ENCODE results near the gene TRMT11. TPM values are rescaled to one million over a fixed set of nuclear protein-coding genes. Genes with fewer than 3 reads are reported as not detected.
A peak's percentile ranks its signal among the peaks of the same experiment; 100 is the strongest.

Gene TRMT11
- total RNA-seq, 4 donors from 2014 or later, result 23.6 to 152 (median 28.9) TPM

DNA sequence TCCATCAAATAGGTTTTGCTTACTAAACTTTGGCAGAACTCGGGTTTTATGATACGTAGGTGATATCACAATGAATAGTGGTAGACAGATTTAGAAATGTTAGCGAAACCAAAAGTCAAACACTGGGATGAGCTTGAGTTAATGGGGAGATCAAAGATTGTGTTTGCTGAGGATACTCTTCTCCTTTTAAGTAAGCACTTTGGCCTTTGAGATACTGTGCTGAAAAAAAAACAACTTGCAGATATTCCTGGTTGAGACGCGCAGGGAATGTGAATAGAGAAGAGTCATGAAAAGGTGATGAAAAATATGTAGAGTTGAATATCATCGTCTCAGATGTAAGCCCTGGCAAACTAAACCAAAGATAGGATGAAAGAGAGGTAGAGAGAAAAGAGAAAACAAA lies 48.3 kb downstream of the TRMT11 start:
- Histone ChIP-seq H3K36me3 (peaks cover 0 to 18% (median 2%) of the 10 kb centered on the region in 4 donors), H3K4me1 (peaks cover 0 to 10% (median 2%) of the 10 kb centered on the region in 4 donors), H3K4me3 (no peak overlapping the region), H3K27ac (no peak overlapping the region), H3K9me3 (no peaks in the 10 kb centered on the region), H3K27me3 (no peaks in the 10 kb centered on the region)
- 92 to 94% methylated on average over 6 of the region's 6 CpGs for WGBS, 2 donors (ENCODE audit: low coverage in 1 of 2)
- intact Hi-C loops (cut with DNase I; ENCODE audit: low total_unique reads), result no loop called here
- TF ChIP-seq POLR2A (IDR thresholded peaks at IDR 0.05) (no peak), EP300 (IDR thresholded peaks at IDR 0.05; ENCODE audit: low read depth) (no peak), POLR2AphosphoS5 (IDR thresholded peaks at IDR 0.05) (no peak)
- TF ChIP-seq, protein P1, sequence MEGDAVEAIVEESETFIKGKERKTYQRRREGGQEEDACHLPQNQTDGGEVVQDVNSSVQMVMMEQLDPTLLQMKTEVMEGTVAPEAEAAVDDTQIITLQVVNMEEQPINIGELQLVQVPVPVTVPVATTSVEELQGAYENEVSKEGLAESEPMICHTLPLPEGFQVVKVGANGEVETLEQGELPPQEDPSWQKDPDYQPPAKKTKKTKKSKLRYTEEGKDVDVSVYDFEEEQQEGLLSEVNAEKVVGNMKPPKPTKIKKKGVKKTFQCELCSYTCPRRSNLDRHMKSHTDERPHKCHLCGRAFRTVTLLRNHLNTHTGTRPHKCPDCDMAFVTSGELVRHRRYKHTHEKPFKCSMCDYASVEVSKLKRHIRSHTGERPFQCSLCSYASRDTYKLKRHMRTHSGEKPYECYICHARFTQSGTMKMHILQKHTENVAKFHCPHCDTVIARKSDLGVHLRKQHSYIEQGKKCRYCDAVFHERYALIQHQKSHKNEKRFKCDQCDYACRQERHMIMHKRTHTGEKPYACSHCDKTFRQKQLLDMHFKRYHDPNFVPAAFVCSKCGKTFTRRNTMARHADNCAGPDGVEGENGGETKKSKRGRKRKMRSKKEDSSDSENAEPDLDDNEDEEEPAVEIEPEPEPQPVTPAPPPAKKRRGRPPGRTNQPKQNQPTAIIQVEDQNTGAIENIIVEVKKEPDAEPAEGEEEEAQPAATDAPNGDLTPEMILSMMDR (IDR thresholded peaks at IDR 0.05), result no peak
- in situ Hi-C loops (cut with MboI; ENCODE audit: low pct_ligation_motif_present in 1 of 4, low pct_unique_long_range_greater_than_20kb in 1 of 4, low sequenced_read_pairs in 3 of 4), result loop anchor here in 1 of 4 donors (25.0 kb wide), 2 partner anchors 303 to 628 kb away; partner anchors contain the start of gene CENPW
- DNase-seq, result no peak

DNA sequence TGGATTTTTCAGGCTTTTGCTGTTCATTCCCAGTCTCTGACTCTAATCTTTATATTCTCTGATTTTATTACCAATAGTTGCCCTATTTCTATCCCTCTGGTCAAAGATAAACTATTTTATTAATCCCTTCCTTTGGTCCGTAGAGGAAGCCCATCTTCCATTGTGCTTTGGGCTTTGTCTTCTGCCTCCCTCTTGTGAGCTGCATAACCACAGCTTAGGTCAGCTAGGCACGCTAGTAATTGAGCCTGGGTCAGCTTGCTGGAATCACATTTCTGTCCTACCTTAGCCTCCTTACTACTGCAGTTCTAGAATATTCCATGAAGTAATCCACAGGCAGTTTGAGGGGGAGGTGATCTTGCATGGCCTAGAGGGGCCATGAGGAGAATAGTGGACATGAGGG lies 49.4 kb downstream of the TRMT11 start:
- in situ Hi-C loops (cut with MboI; ENCODE audit: low pct_ligation_motif_present in 1 of 4, low pct_unique_long_range_greater_than_20kb in 1 of 4, low sequenced_read_pairs in 3 of 4), result loop anchor here in 1 of 4 donors (25.0 kb wide), 2 partner anchors 302 to 627 kb away; partner anchors contain the start of gene CENPW
- 94 to 100% methylated on average over 2 of the region's 2 CpGs for WGBS, 2 donors (ENCODE audit: low coverage in 1 of 2)

DNA sequence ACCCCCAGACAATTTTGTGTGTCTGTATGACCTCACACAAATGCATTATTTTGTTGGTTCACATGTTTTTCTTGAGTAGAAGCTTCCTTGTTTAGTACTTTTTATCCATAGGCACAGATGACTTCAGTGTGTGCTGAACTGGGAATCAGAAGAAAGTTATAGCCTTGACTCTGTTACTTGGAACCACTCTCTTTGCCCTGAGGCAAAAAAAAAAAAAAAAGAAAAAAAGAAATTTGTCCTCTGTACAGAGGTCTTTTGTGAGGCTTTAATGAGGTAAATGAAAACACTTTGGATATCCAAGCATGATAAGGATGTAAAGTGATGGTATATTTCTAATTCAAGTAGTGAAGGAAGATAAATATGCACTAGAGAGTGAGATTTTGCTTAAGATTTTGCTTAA lies 51.9 kb downstream of the TRMT11 start:
- no peak overlapping the region for H3K4me3 ChIP-seq
- H3K27me3 ChIP-seq, result no peaks in the 10 kb centered on the region
- DNase-seq, result no peak
- H3K9me3 ChIP-seq, result no peaks in the 10 kb centered on the region
- H3K4me1 ChIP-seq, result peaks cover 10 to 40% (median 18%) of the 10 kb centered on the region in 4 donors
- H3K36me3 ChIP-seq, result peaks cover 0 to 4% (median 2%) of the 10 kb centered on the region in 4 donors
- intact Hi-C loops (cut with DNase I; ENCODE audit: low total_unique reads) (no loop called here), in situ Hi-C loops (cut with MboI; ENCODE audit: low pct_ligation_motif_present in 1 of 4, low pct_unique_long_range_greater_than_20kb in 1 of 4, low sequenced_read_pairs in 3 of 4) (loop anchor here in 1 of 4 donors (25.0 kb wide), 2 partner anchors 299 to 624 kb away; partner anchors contain the start of gene CENPW)
- no peak for TF ChIP-seq EP300 (IDR thresholded peaks at IDR 0.05; ENCODE audit: low read depth)
- no peak for TF ChIP-seq POLR2A (IDR thresholded peaks at IDR 0.05)
- TF ChIP-seq, protein P1 (IDR thresholded peaks at IDR 0.05), result no peak
- TF ChIP-seq POLR2AphosphoS5 (IDR thresholded peaks at IDR 0.05), result no peak
- H3K27ac ChIP-seq, result no peak overlapping the region

More for the DNA sequence above, 49.4 kb downstream of the TRMT11 start:
- intact Hi-C loops (cut with DNase I; ENCODE audit: low total_unique reads), result no loop called here
- no peak for DNase-seq
- peaks cover 4 to 21% (median 10%) of the 10 kb centered on the region in 4 donors for H3K4me1 ChIP-seq
- H3K9me3 ChIP-seq, result no peaks in the 10 kb centered on the region
- H3K27me3 ChIP-seq, result no peaks in the 10 kb centered on the region
- H3K4me3 ChIP-seq, result no peak overlapping the region
- H3K36me3 ChIP-seq, result peaks cover 0 to 16% (median 2%) of the 10 kb centered on the region in 4 donors
- H3K27ac ChIP-seq, result no peak overlapping the region
- TF ChIP-seq, protein P1 (IDR thresholded peaks at IDR 0.05), result no peak
- TF ChIP-seq POLR2A (IDR thresholded peaks at IDR 0.05), result no peak
- TF ChIP-seq POLR2AphosphoS5 (IDR thresholded peaks at IDR 0.05), result no peak
- no peak for TF ChIP-seq EP300 (IDR thresholded peaks at IDR 0.05; ENCODE audit: low read depth)

DNA sequence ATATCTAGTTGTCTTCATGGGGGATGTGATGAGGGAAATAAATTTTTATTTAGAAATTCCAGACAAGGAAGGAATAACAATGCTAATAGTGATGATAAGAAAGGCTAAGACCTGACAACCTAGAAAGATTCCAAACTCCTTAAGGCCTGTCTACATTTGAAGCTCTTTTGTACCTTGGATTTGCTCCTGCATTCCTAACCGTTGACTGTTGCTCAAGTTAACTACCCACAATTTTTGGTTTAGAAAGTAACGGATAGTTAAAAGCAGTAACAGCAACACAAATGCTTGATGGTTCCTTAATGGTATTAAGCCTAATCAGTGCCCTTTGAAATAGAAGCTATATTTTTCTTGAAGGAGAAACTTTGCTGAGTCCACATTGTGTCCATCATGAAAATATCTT lies 52.9 kb downstream of the TRMT11 start:
- WGBS, 2 donors (ENCODE audit: low coverage in 1 of 2), result 85% methylated on average over 2 of the region's 2 CpGs
- no peaks in the 10 kb centered on the region for H3K27me3 ChIP-seq
- H3K9me3 ChIP-seq, result no peaks in the 10 kb centered on the region
- in situ Hi-C loops (cut with MboI; ENCODE audit: low pct_ligation_motif_present in 1 of 4, low pct_unique_long_range_greater_than_20kb in 1 of 4, low sequenced_read_pairs in 3 of 4), result loop anchor here in 1 of 4 donors (25.0 kb wide), 2 partner anchors 298 to 623 kb away; partner anchors contain the start of gene CENPW
- no peak for TF ChIP-seq EP300 (IDR thresholded peaks at IDR 0.05; ENCODE audit: low read depth)
- no peak for TF ChIP-seq POLR2AphosphoS5 (IDR thresholded peaks at IDR 0.05)
- TF ChIP-seq POLR2A (IDR thresholded peaks at IDR 0.05), result no peak
- TF ChIP-seq, protein P1 (IDR thresholded peaks at IDR 0.05), result no peak
- no peak for DNase-seq
- H3K36me3 ChIP-seq, result peaks cover 0 to 4% (median 2%) of the 10 kb centered on the region in 4 donors
- intact Hi-C loops (cut with DNase I; ENCODE audit: low total_unique reads), result no loop called here
- peak overlapping the region in 2 of 4 donors; percentile 68 to 81 for H3K27ac ChIP-seq
- H3K4me3 ChIP-seq, result no peak overlapping the region
- peaks cover 10 to 32% (median 15%) of the 10 kb centered on the region in 4 donors for H3K4me1 ChIP-seq

All from transverse colon (tissue), 4 donors.